Bronchus fibroblast of lung (primary cell): ENCODE data around the gene CAPN2. TPM values are rescaled to one million over a fixed set of nuclear protein-coding genes. Genes with fewer than 3 reads are reported as not detected.

Experiments
- total RNA-seq: library from RNA; depleted of rRNA; stranded (reverse); fragments of >200 nt; gene quantifications from 2 replicates; pipeline ENCODE4 v1.2.3, GENCODE V29; 2015

The CAPN2 gene
- total RNA-seq = 220 and 234 TPM in 2 replicates

GRCh38 chr1:223712194-223712849, at the start of gene CAPN2:
Gene CAPN2, plus strand, starts transcription at chr1:223712539. Its CDS starts 102 bp downstream, at chr1:223712641.

GRCh38 chr1:223665592-223666312, 46.6 kb upstream of the CAPN2 start, which contains the start of gene CAPN8:
Gene CAPN8, minus strand, starts transcription at chr1:223665701. Its CDS starts 55 bp downstream, at chr1:223665646.

Other genes starting within 250 kb of the CAPN2 start
- gene CAPN8, start 46.8 kb upstream of the CAPN2 start, total RNA-seq = not detected in 2 replicates
- 20.8 and 24.4 TPM in 2 replicates for gene TP53BP2, start 133.4 kb downstream of the CAPN2 start, total RNA-seq